T-helper 1 cell (primary cell): ENCODE results near the gene CNIH2.

ENCODE experiments used
- DNase-seq, 5 donors: peaks; one replicate each; pipeline ENCODE4 v3.0.0-alpha.2; 2012 to 2020

Gene CNIH2

DNA sequence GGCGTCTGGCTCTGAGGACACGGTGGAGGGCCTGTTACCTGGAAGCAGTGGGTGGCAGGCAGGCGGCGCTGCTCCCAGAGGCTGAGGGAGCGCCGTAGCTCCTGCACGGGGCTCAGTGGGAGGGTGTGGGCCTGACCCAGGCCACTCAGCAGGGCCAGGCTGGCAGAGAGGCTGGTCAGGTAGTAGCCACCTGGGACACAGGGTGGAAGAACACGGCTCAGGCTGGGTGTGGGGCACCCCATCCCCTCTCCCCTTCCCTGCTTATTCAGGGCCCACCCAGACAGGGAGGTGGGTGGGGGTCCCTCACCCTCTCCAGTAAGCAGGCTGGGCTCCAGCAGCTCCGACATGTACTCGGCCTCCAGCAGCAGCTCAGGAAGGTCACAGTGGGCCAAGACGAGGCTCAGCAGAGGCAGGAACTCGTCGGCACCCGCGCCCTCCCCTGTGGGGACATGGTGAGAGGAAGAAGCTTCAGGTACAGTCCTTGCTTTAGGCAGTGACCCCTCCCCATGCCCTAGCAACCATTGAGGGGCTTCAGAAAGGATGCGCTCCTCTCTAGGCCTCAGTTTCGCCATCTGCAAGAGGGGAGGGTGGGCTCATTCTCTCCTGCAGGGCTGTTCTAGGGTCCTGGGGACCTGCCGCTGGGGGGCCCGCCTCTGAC is 55.4 kb downstream of the CNIH2 start:
- no peak for DNase-seq
